Activated T-helper 2 cell treated with anti-CD3 and anti-CD28 coated beads, Interferon-gamma antibody, Interleukin-2, Interleukin-4, amounts not matched to agents 10 μg/mL and 5 μg/mL and 100 μg/mL, durations not matched to agents 14 hours and 24 hours and 36 hours (primary cell): Measurements from ENCODE around the gene NRCAM. TPM values are rescaled to one million over a fixed set of nuclear protein-coding genes. Genes with fewer than 3 reads are reported as not detected.

Source experiments
- DNase-seq: peaks from one replicate; pipeline ENCODE4 v3.0.0; 2021; ENCODE audit warnings: low spot score
- H3K27ac Mint-ChIP-seq: one replicate; pipeline ENCODE4 v1.8.0; 2021; ENCODE audit warnings: mixed read lengths
- H3K27me3 Mint-ChIP-seq: one replicate; pipeline ENCODE4 v1.8.0; 2021; ENCODE audit warnings: low read depth, mixed read lengths
- H3K36me3 Mint-ChIP-seq: one replicate; pipeline ENCODE4 v1.8.0; 2021; ENCODE audit warnings: low read depth, mixed read lengths
- H3K4me1 Mint-ChIP-seq: one replicate; pipeline ENCODE4 v1.8.0; 2021; ENCODE audit warnings: low read depth, mixed read lengths
- H3K4me3 Mint-ChIP-seq: one replicate; pipeline ENCODE4 v1.8.0; 2021; ENCODE audit warnings: low read depth, mild to moderate bottlenecking, moderate library complexity, mixed read lengths
- H3K9me3 Mint-ChIP-seq: one replicate; pipeline ENCODE4 v1.8.0; 2021; ENCODE audit warnings: mixed read lengths
- intact Hi-C: fragments of 100-400 bp; cut with micrococcal nuclease; formaldehyde crosslinking; loops from one replicate; pipeline ENCODE4 v1.15.1; 2023
- total RNA-seq: library from RNA; stranded (reverse); gene quantifications from 2 replicates; pipeline ENCODE4 v1.2.3, GENCODE V29; 2022

NRCAM gene
- total RNA-seq, 1 donor from 2014 or later: 0.05 TPM

GRCh38 chr7:108434010-108434409, 22.2 kb downstream of the NRCAM start:
- peaks cover 9% of the 10 kb centered on the region for H3K27me3 Mint-ChIP-seq
- DNase-seq: no peak
- peaks cover 11% of the 10 kb centered on the region for H3K4me1 Mint-ChIP-seq
- no peaks in the 10 kb centered on the region for H3K9me3 Mint-ChIP-seq
- no peak overlapping the region for H3K4me3 Mint-ChIP-seq
- no peaks in the 10 kb centered on the region for H3K36me3 Mint-ChIP-seq
- intact Hi-C loops: no loop called here
- no peak overlapping the region for H3K27ac Mint-ChIP-seq

GRCh38 chr7:108431099-108431498, 25.1 kb downstream of the NRCAM start:
- no peaks in the 10 kb centered on the region for H3K36me3 Mint-ChIP-seq
- peaks cover 11% of the 10 kb centered on the region for H3K27me3 Mint-ChIP-seq
- DNase-seq: no peak
- peaks cover 11% of the 10 kb centered on the region for H3K4me1 Mint-ChIP-seq
- no peak overlapping the region for H3K4me3 Mint-ChIP-seq
- H3K27ac Mint-ChIP-seq: no peak overlapping the region
- no peaks in the 10 kb centered on the region for H3K9me3 Mint-ChIP-seq
- intact Hi-C loops: no loop called here

GRCh38 chr7:108430664-108431063, 25.6 kb downstream of the NRCAM start:
- H3K27me3 Mint-ChIP-seq: peaks cover 11% of the 10 kb centered on the region
- intact Hi-C loops: no loop called here
- H3K4me3 Mint-ChIP-seq: no peak overlapping the region
- no peaks in the 10 kb centered on the region for H3K36me3 Mint-ChIP-seq
- DNase-seq: no peak
- no peak overlapping the region for H3K27ac Mint-ChIP-seq
- peaks cover 11% of the 10 kb centered on the region for H3K4me1 Mint-ChIP-seq
- H3K9me3 Mint-ChIP-seq: no peaks in the 10 kb centered on the region

- H3K9me3 Mint-ChIP-seq: no peaks in the 10 kb centered on the region
Measured at GRCh38 chr7:108427766-108428165, 28.5 kb downstream of the NRCAM start.

DNA sequence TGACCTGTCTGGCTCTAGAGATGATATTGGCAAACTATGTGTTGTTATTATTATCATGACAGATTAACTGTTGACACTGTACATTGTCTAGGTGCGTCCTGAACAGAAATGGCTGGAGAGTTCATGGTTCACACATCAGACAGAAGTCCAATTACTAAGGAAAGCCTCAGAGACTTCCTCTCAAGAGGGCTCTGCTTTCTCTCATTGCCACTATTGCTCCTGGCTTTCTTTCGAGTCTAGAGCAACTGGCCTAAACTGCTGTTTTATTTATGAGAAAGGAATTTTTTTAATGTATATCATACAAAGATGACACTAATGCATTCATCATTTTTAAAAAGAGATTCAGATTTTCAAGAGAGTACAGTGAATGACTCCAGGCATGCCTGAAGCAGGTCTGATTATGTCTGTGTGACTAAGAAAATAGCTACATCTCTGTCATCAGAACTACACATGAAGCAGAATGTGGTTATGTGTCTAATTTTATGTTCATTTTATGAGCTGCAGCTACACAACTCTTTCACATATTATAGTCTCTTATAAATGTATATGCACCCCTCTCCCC, 30.4 kb downstream of the NRCAM start:
- intact Hi-C loops: no loop called here
- H3K4me3 Mint-ChIP-seq: no peak overlapping the region

More at GRCh38 chr7:108427766-108428165, 28.5 kb downstream of the NRCAM start:
- H3K27me3 Mint-ChIP-seq: peaks cover 15% of the 10 kb centered on the region
- no peak overlapping the region for H3K27ac Mint-ChIP-seq
- no peaks in the 10 kb centered on the region for H3K36me3 Mint-ChIP-seq
- no peak overlapping the region for H3K4me3 Mint-ChIP-seq
- no peak for DNase-seq
- intact Hi-C loops: no loop called here
- H3K4me1 Mint-ChIP-seq: peaks cover 9% of the 10 kb centered on the region

GRCh38 chr7:108424013-108424412, 32.2 kb downstream of the NRCAM start:
- DNase-seq: no peak
- H3K4me3 Mint-ChIP-seq: no peak overlapping the region
- peaks cover 10% of the 10 kb centered on the region for H3K4me1 Mint-ChIP-seq
- H3K36me3 Mint-ChIP-seq: no peaks in the 10 kb centered on the region
- no peak overlapping the region for H3K27ac Mint-ChIP-seq
- no peaks in the 10 kb centered on the region for H3K9me3 Mint-ChIP-seq
- intact Hi-C loops: no loop called here
- peaks cover 26% of the 10 kb centered on the region for H3K27me3 Mint-ChIP-seq

More for the DNA sequence above, 30.4 kb downstream of the NRCAM start:
- no peak for DNase-seq
- Mint-ChIP-seq H3K9me3 (no peaks in the 10 kb centered on the region), H3K27me3 (peaks cover 21% of the 10 kb centered on the region), H3K36me3 (no peaks in the 10 kb centered on the region), H3K27ac (no peak overlapping the region), H3K4me1 (peaks cover 9% of the 10 kb centered on the region)

DNA sequence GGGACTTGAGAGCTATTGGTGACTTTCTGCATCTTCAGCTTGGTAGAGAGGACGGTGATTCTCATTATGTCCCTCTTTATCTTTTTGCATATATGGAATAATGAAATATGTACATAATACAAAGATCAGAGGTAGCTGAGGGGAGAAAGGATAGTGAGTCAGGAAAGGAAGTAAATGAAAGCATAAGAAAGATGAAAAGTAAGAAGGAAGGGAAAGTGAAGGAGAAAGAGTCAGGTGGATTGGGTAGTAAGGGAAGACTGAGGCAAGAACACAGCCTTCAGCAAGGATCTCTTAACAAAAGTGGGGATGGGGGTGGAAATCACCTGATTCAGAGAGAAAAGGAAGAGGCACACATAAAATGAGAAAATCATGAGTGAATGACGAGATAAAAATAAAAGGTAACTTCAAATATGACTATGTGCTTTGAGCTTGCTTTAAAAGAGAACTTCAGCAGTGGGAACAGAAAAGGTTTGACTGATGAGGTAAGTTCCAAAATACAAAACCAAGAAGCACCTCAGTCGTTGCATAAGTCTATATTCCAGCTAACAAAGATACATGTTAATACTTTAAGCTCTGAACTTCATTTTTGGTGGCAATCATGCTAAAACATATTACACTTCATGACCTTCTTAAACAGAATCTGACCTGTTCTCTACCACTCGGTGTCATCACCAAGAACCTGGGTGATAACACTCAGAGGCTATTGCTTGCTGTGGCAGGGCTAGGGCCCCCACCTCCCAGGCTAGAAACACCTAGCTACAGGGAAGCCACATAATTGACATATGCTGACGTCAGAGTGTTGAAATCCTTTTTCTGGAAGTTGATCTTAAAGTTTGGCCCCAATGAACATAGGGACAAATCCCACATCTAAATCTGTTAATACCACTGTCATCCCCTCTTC, 32.9 kb downstream of the NRCAM start:
- Mint-ChIP-seq H3K27ac (no peak overlapping the region), H3K36me3 (no peaks in the 10 kb centered on the region), H3K4me1 (peaks cover 10% of the 10 kb centered on the region), H3K4me3 (no peak overlapping the region), H3K27me3 (peaks cover 27% of the 10 kb centered on the region), H3K9me3 (no peaks in the 10 kb centered on the region)
- DNase-seq: no peak
- intact Hi-C loops: no loop called here

- H3K9me3 Mint-ChIP-seq: no peaks in the 10 kb centered on the region
- no peak for DNase-seq
- peaks cover 27% of the 10 kb centered on the region for H3K27me3 Mint-ChIP-seq
- H3K4me3 Mint-ChIP-seq: no peak overlapping the region
- peaks cover 10% of the 10 kb centered on the region for H3K4me1 Mint-ChIP-seq
- no peaks in the 10 kb centered on the region for H3K36me3 Mint-ChIP-seq
- intact Hi-C loops: no loop called here
- H3K27ac Mint-ChIP-seq: no peak overlapping the region
Measured at GRCh38 chr7:108421720-108422331, 34.4 kb downstream of the NRCAM start.

DNA sequence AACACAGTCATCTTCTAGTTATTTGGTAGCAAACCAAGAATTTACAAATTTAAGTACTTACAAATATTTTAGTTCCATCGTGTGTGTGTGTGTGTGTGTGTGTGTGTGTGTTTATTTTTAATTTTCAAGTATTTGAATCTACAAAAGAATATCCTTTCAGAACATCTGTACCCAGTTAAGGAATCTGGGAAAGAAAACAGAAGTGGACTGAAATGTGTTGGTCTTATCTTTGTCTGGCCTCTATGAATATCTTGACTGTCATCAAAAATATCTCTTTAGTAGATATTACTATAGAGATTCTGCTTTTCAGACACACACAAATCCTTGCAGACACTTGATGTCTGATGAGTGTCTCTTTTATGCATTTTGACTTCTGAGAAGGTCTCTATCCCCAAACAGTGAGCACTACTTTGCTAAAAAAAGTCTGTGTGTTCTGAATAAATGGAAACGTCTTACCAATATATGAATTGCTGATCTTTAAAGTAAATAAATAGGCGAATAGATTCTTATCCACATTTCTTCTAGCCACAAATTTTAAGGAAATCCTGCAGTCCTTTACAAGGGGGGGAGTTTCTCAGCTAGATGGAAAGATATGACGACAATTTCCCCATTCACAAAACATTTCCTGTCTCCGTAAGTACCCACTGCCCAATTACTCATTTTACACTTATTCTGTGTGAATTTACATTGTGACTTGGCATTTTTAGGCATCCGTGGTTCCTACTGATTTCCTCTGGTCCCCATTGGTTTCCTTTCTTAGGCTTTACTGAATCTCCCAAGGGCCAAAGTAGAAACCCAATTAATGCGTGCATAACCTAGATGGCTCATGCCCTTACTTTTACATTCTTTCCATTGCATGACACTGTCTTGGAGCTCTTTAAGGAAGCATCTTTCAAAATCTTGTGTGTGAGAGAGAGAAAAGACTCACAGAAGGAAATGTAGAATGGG, 36.0 kb downstream of the NRCAM start:
- DNase-seq: no peak
- intact Hi-C loops: no loop called here
- peaks cover 27% of the 10 kb centered on the region for H3K27me3 Mint-ChIP-seq
- no peaks in the 10 kb centered on the region for H3K9me3 Mint-ChIP-seq
- no peaks in the 10 kb centered on the region for H3K36me3 Mint-ChIP-seq
- peaks cover 18% of the 10 kb centered on the region for H3K4me1 Mint-ChIP-seq
- no peak overlapping the region for H3K4me3 Mint-ChIP-seq
- H3K27ac Mint-ChIP-seq: no peak overlapping the region

DNA sequence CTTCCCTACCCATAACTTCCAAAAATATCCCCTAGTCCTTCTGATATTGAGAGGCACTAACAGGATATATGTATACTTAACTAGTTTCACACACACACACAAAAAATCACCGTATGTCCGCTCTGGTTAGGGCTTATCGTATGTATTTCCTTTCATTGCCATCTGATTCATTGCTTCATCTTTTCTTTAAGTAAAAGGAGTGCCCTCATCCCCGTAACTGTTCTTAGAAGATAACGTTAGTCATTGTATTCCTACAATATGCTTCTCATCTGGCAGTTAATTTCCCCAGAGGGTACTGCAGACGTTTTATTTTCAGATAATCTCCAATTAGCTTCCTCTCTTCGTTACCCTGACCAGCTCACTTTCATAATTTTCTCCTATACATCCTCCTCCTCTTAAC, 37.3 kb downstream of the NRCAM start:
- no peak for DNase-seq
- intact Hi-C loops: no loop called here
- H3K9me3 Mint-ChIP-seq: no peaks in the 10 kb centered on the region
- H3K36me3 Mint-ChIP-seq: no peaks in the 10 kb centered on the region
- peaks cover 28% of the 10 kb centered on the region for H3K27me3 Mint-ChIP-seq
- no peak overlapping the region for H3K4me3 Mint-ChIP-seq
- no peak overlapping the region for H3K27ac Mint-ChIP-seq
- peaks cover 18% of the 10 kb centered on the region for H3K4me1 Mint-ChIP-seq

DNA sequence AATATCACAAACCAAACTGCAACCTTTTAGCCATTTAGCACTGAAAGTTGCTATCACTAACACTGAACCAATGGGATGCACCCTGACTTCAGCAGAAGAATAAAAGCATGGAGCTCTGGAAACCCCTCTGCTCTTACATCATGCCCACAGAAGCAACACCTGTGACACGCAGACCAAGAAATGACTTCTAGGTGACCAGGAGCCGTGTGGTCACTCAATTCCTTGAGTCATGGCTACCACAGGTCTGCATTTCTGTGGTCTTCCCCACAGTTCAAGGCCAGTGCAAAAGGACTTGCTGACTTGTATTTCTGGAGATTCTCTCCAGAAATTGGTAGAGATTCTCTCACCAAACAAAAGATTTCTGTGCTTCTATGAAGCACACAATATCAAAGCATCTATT, 38.3 kb downstream of the NRCAM start:
- no peak overlapping the region for H3K27ac Mint-ChIP-seq
- intact Hi-C loops: no loop called here
- no peaks in the 10 kb centered on the region for H3K9me3 Mint-ChIP-seq
- DNase-seq: no peak
- peaks cover 14% of the 10 kb centered on the region for H3K4me1 Mint-ChIP-seq
- peaks cover 24% of the 10 kb centered on the region for H3K27me3 Mint-ChIP-seq
- H3K4me3 Mint-ChIP-seq: no peak overlapping the region
- no peaks in the 10 kb centered on the region for H3K36me3 Mint-ChIP-seq

GRCh38 chr7:108417144-108417543, 39.1 kb downstream of the NRCAM start:
- H3K27me3 Mint-ChIP-seq: peaks cover 24% of the 10 kb centered on the region
- intact Hi-C loops: no loop called here
- H3K9me3 Mint-ChIP-seq: no peaks in the 10 kb centered on the region
- H3K36me3 Mint-ChIP-seq: no peaks in the 10 kb centered on the region
- H3K27ac Mint-ChIP-seq: no peak overlapping the region
- no peak for DNase-seq
- H3K4me1 Mint-ChIP-seq: peaks cover 14% of the 10 kb centered on the region
- no peak overlapping the region for H3K4me3 Mint-ChIP-seq
